Transverse colon (tissue), 4 donors: ENCODE results near the gene MCOLN3. TPM values are rescaled to one million over a fixed set of nuclear protein-coding genes. Genes with fewer than 3 reads are reported as not detected.
A peak's percentile ranks its signal among the peaks of the same experiment; 100 is the strongest.

ENCODE experiments used
- DNase-seq: peaks from one replicate; pipeline ENCODE4 v3.0.0-alpha.2; 2019
- H3K27ac ChIP-seq, 4 donors: fragments of 200-600 bp; sonication (generic); 2 replicates each; pipeline ENCODE4 v1.5.1; 2016 to 2018; ENCODE audit warnings: inconsistent platforms in 4 of 4
- H3K27me3 ChIP-seq: fragments of 200-600 bp; sonication (generic); 2 replicates; pipeline ENCODE4 v1.5.1; 2017; ENCODE audit warnings: inconsistent platforms
- H3K36me3 ChIP-seq, 4 donors: fragments of 200-600 bp; sonication (generic); 2 replicates each; pipeline ENCODE4 v1.5.1; 2017 to 2019; ENCODE audit warnings: inconsistent platforms in 4 of 4
- H3K4me1 ChIP-seq, 4 donors: fragments of 200-600 bp; sonication (generic); 2 replicates each; pipeline ENCODE4 v1.5.1; 2017 to 2020; ENCODE audit warnings: inconsistent platforms in 4 of 4
- H3K4me3 ChIP-seq, 4 donors: fragments of 200-600 bp; sonication (generic); 1 replicate in 1 of 4; 2 replicates in 3 of 4; pipeline versions ENCODE4 v1.5.1 to v1.6.1; 2017 to 2019; ENCODE audit warnings: inconsistent platforms in 4 of 4
- H3K9me3 ChIP-seq, 2 donors: fragments of 200-600 bp; sonication (generic); 2 replicates each; pipeline ENCODE4 v1.5.1; 2017 to 2019; ENCODE audit warnings: inconsistent platforms in 2 of 2
- CTCF ChIP-seq, 5 experiments: fragments of 200-600 bp in 3 of 5; fragments of 450-650 bp in 2 of 5; sonication (generic) in 3 of 5; IDR thresholded peaks; 1 replicate in 2 of 5; 2 replicates in 3 of 5; pipeline ENCODE4 v1.5.1; 2016 to 2017; ENCODE audit warnings: antibody characterized with exemption in 5 of 5, inconsistent platforms in 3 of 5, mild to moderate bottlenecking in 2 of 5, moderate library complexity in 1 of 5
- EP300 ChIP-seq: sonication (generic); formaldehyde crosslinking; IDR thresholded peaks from one replicate; pipeline ENCODE4 v1.6.1; 2017; ENCODE audit warnings: antibody characterized with exemption, low read depth
- POLR2A ChIP-seq: fragments of 450-650 bp; IDR thresholded peaks from one replicate; pipeline ENCODE4 v1.6.1; 2016; ENCODE audit warnings: antibody characterized with exemption, mild to moderate bottlenecking, moderate library complexity
- POLR2AphosphoS5 ChIP-seq, 3 donors: sonication (generic); formaldehyde crosslinking; IDR thresholded peaks; one replicate each; pipeline ENCODE4 v1.6.1; 2016; ENCODE audit warnings: antibody characterized with exemption in 3 of 3
- WGBS, 2 donors: methylation state at CpG; one replicate each; pipeline ENCODE4 v1.1.5; 2018; ENCODE audit warnings: low coverage in 1 of 2; 5-methylcytosine and 5-hydroxymethylcytosine counted together
- in situ Hi-C, 4 donors: fragments of 200-750 bp; cut with MboI; loops; one replicate each; pipeline versions ENCODE4 v1.15.0 to v1.15.1; 2017; ENCODE audit warnings: low sequenced_read_pairs in 3 of 4, low pct_ligation_motif_present in 1 of 4, low pct_unique_long_range_greater_than_20kb in 1 of 4
- intact Hi-C: fragments of 100-400 bp; cut with DNase I; formaldehyde crosslinking; loops from one replicate; pipeline ENCODE4 v1.15.1; 2023; ENCODE audit warnings: low total_unique reads
- total RNA-seq, 4 donors: library from RNA; depleted of rRNA; stranded (reverse); fragments of >200 nt; gene quantifications; one replicate each; pipeline ENCODE4 v1.1.0, GENCODE V29; 2016

Gene MCOLN3
- 1 to 10 TPM in 2 of 4 donors, not detected in 2; 1.9 to 7.6 TPM for total RNA-seq

GRCh38 chr1:85048296-85049064 is at the start of gene MCOLN3:
Gene MCOLN3 (minus strand): TSS chr1:85048500. CDS start chr1:85045360, 3,140 bp downstream.
- Histone ChIP-seq H3K9me3 (no peaks in the 10 kb centered on the region), H3K27me3 (peaks cover 79% of the 10 kb centered on the region), H3K27ac (no peak within 1 kb of the TSS), H3K4me3 (peak within 1 kb of the TSS; percentile 16 to 61 (median 44)), H3K4me1 (peaks cover 0 to 14% (median 7%) of the 10 kb centered on the region in 4 donors), H3K36me3 (no peaks in the 10 kb centered on the region)
- intact Hi-C loops, result no loop called here
- DNase-seq, result peak; percentile 56
- in situ Hi-C loops, result loop anchor here in 1 of 4 donors (25.0 kb wide), 1 partner anchor 261 kb away; no protein-coding TSS in a partner anchor
- WGBS, 2 donors, result 2 to 14% methylated on average over 2 to 41 of the region's 73 CpGs
- TF ChIP-seq CTCF (IDR thresholded peaks at IDR 0.05) (no peak), EP300 (no peak), POLR2AphosphoS5 (IDR thresholded peaks at IDR 0.05) (no peak), POLR2A (no peak)

GRCh38 chr1:85093644-85094043 is 45.3 kb upstream of the MCOLN3 start:
- Histone ChIP-seq H3K4me1 (no peaks in the 10 kb centered on the region), H3K9me3 (no peaks in the 10 kb centered on the region), H3K27ac (no peak overlapping the region), H3K4me3 (no peak overlapping the region), H3K27me3 (no peaks in the 10 kb centered on the region), H3K36me3 (no peaks in the 10 kb centered on the region)
- in situ Hi-C loops, result no loop called here
- peak; percentile 24 for DNase-seq
- WGBS, 2 donors, result 58% methylated on average over 2 of the region's 2 CpGs; no CpG with 5 or more reads in 1 of the 2 donors
- TF ChIP-seq POLR2A (no peak), CTCF (IDR thresholded peaks at IDR 0.05) (no peak), POLR2AphosphoS5 (IDR thresholded peaks at IDR 0.05) (no peak), EP300 (no peak)
- intact Hi-C loops, result no loop called here

GRCh38 chr1:85091671-85092280 is 43.5 kb upstream of the MCOLN3 start:
- Histone ChIP-seq H3K27ac (no peak overlapping the region), H3K4me3 (no peak overlapping the region), H3K4me1 (no peaks in the 10 kb centered on the region), H3K9me3 (no peaks in the 10 kb centered on the region), H3K36me3 (no peaks in the 10 kb centered on the region), H3K27me3 (no peaks in the 10 kb centered on the region)
- TF ChIP-seq POLR2A (no peak), CTCF (IDR thresholded peaks at IDR 0.05) (no peak), EP300 (no peak), POLR2AphosphoS5 (IDR thresholded peaks at IDR 0.05) (no peak)
- 59 to 64% methylated on average over 11 of the region's 11 CpGs for WGBS, 2 donors
- in situ Hi-C loops, result no loop called here
- DNase-seq, result no peak
- intact Hi-C loops, result no loop called here

GRCh38 chr1:85090225-85090624 is 41.9 kb upstream of the MCOLN3 start:
- no peak for TF ChIP-seq POLR2A
- DNase-seq, result no peak
- H3K36me3 ChIP-seq, result no peaks in the 10 kb centered on the region
- intact Hi-C loops (no loop called here), in situ Hi-C loops (no loop called here)
- WGBS, 2 donors, result 38 to 94% methylated on average over 1 of the region's 1 CpG
- H3K4me3 ChIP-seq, result no peak overlapping the region
- no peaks in the 10 kb centered on the region for H3K4me1 ChIP-seq
- H3K27ac ChIP-seq, result no peak overlapping the region
- H3K9me3 ChIP-seq, result no peaks in the 10 kb centered on the region
- H3K27me3 ChIP-seq, result no peaks in the 10 kb centered on the region
